HG03135 (cell line): Measurements from ENCODE around the gene TVP23C.
"Not testable (repeated sequence)": the region's sequence is repeated elsewhere in the genome, so short reads cannot be mapped to it uniquely, and the experiment has no call there.

Experiments
- ATAC-seq: cut with Tn5 transposase; IDR thresholded peaks from one replicate; pipeline ENCODE4 v1.9.1; 2021; ENCODE audit warnings: mild to moderate bottlenecking, moderate library complexity; ENCODE audit not compliant: unreplicated experiment

TVP23C gene

DNA sequence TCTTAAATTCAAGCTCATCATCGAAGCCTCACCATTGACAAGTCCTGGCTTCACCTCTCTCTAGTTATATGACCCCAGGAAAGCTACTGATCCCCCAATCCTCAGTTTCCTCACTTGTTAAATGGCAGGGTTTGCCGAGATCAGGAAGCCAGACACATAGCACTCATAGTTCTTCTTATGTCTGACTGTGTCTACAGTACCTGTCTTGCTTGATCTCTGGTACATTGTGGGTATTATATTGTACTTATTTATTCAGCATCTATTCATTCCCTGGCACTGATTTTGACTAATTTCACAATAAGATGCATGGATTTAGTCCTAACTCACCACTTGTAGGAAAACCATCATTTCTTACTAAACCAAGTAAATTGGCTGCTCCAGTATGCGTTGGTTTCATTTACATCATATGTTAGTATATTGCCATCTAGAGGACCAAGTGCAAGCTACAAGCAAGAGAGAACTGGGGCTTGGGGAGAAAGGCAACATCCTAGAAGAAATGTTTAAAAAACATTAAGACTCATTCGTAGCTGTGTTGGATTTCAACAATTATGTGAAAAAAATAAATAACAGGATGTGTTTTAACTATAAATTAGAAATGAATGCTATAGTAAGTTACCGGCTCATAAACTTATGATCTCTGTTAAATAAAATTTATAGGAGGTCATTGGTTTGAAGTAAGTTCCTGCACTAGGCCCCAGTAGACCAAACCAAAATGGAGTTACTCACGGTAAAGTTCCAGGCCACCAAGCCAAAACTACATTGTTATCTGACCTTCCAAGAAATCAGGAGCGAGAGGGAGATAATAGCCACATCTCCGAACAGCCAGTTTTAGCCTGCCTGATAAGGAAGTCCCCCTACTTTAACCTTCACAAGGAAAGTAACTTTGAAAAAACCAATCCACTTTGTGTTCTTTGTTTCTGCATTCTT, 36.7 kb downstream of the TVP23C start:
- not testable (repeated sequence) for ATAC-seq

DNA sequence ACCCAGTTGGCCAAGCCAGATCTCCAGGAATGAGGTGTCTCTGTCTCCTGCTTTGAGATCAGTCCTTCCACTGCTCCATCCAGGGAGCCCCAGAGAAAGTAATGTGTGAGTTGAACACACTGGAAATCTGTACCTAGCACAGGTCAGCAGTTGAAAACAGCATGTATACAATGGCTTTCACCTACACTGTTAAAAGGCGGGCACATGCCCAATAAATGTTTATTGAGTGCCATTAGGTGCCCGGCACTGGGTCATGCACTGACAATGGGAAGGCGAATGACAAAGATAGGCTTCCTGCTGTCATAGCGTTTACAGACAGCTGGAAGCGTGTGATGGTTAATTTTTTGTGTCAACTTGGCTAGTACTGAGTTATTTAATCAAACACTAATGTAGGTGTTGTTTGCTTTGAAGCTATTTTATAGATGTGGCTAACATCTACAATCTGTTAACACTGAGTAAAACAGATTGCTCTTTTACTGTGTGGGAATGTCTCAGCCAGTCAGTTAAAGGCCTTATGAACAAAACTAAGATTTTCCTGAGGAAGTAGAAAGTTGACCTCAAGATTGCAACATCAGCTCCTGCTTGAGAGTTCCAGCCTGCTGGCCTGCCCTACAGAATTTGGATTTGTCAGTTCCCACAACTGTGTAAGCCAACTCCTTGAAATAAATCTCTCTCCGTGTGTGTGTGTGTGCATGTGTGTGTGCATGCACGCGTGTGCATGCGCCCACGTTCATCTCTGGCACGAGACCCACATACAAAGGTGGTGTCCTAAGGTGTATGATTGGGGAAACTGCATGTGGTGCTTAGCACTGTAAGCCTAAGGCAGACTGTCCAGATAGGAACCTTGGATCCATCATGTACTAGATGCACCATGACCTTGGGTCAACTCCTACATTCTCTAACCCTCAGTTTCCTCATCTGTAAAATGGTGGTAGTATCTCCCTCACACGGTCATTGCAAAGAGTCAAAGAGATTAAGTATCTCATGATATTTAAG, 38.0 kb downstream of the TVP23C start:
- ATAC-seq, result not testable (repeated sequence)

DNA sequence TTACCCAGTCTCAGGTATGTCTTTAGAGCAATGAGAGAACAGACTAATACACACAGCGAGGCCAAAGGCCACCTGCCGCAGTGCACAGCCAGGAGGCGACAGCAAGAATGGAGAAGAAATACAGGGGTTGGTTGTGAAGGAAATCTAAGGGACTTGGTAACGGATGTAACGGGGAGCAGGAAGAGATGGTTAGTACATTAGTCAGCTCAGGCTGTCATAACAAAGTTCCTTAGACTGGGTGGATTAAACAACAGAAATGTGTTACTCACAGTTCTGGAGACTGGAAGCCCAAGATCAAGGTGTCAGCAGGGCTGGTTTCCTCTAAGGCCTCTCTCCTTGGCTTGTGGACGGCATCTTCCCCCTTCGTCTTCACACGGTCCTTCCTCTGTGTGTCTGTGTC, 47.1 kb downstream of the TVP23C start:
- no peak for ATAC-seq

DNA sequence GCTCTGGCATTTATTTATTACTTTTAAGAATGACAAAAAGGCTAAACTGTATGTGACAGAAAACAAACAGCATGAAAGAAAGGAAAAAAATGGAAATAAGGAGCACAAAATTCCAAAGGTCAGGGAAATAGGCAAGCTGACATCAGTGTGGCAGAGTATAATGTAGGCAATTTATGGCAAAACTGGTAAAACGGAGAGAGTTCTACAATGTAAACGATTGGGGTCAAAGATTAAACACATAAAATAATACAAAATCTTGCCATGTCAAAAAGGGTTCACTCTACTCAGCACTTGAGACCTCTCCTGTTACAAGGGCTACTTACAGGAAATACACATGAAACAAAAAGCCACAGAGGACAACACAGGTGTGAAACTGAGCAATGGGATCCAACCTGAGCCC, 48.8 kb downstream of the TVP23C start:
- no peak for ATAC-seq

DNA sequence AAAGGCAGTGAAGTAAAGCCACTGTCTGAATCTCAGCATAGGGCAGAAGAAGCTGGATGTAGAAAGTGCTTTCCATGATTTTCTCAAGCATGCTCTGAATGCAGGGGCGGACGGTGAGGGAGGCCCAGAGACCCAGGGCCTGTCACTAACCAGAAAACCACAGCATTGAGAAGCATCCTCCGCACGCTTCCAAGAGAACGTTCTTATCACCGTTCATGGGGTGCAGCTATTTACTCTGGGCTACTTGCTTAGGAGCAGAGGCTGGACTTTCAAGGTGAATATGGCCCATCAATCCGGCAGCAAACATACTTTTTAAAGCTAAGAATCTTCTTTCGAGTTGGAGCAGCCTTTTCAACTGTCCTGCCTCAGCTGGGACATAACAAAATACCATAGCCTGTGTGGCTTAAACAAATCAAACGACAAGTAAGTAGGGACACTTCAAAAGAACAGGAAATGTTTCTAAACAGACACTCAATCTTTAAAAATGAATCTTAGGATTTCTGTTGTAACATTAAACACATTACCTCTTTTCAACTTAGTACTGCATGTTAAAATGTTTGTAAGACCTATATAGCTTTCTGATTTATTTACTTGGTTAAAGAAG, 49.3 kb downstream of the TVP23C start:
- no peak for ATAC-seq

DNA sequence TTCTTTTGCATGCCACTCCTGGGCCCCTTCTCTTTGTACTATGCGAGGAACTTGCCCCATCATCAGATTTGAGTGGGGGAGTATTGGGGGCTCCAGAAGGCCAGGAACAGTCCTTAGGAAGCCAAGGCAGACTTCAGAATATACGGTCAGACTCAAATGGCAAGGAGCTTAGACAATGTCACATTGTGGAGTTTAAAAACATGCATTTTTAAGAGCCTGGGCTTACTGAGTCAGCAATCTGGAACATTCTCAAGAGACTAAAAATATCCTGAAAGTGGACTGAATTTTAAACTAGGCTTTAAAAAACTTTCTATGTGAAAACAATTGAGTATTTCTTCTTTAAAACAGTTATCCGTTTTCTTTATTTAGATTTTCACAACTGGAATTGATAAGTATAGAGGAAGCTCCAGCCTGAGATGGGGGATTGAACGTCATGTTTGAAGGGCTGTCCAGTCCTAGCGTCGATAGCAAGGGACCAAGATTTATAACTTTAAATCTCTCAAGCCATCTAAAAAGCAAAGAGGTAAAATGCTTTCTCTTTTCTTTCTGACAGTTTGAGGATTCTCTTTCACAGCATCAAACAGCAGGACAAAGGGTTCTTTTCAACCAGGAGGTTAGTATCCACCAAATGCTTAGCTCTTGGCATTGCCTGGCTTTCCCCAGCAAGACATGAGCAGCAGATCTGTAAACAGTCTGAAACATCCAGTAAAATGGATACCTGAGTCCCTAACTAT, 50.1 kb downstream of the TVP23C start:
- no peak for ATAC-seq

DNA sequence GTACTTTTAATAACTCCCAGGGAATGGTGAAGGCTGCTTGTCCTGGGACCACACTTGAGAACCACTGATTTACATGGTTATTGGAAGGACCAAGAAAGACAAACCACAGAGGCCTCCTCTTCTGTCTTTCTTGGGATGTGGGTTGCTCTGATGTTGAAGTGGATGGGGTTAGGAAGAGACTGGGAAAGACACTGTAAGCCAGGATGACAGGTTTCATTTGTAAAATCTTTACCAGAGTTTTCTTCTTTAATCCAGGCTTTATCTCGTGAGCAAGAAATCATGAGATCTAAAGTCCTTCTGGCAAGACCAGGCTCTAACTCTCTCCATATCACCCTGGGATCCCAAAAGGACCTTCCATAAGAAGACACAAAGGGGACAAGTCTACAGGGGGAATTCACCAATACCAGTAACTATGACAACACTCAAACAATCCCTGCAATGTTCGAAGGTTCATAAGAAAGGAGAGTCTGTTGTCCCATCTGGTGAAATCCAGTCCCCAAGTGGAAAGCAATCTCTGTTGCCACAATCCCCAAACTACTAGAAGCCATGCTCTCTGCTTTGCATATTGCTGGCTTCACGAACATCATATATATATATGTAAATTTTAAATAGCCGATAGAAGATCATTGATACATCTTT, 51.1 kb downstream of the TVP23C start:
- ATAC-seq, result no peak

DNA sequence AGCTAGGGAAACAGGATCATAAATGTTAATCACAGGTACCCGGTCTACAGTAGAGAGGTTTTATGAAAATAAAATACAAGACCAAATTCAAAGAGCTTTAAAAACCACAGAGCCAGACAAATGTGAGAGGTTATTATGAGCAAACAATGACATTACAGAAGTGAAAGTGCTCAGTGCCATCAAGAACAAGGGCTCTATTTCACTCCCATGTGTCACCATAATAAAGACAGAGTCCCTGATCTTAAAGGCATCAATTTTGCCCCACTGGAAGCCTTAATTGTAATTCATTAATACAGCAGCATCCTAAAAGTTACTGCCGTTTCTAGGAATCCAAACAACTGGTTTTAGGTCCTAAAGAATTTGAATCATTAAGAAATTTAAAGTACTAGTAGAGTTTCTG, 52.1 kb downstream of the TVP23C start:
- no peak for ATAC-seq

DNA sequence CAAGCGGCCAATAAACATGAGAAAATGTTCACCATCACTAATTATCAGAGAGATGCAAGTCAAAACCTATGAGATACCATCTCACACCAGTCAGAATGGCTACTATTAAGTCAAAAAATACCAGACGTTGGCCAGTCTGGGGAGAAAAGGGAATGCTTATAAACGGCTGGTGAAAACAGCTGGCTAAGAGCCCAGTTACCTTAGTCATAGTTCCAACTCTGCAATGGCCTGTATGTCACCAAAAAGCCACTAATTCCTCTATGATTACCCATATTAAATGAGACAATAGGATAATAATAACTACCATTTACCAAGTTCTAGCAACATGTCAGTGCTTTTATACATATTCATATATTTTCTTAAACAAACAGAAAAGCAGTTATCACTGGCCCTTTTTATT, 52.9 kb downstream of the TVP23C start:
- no peak for ATAC-seq

DNA sequence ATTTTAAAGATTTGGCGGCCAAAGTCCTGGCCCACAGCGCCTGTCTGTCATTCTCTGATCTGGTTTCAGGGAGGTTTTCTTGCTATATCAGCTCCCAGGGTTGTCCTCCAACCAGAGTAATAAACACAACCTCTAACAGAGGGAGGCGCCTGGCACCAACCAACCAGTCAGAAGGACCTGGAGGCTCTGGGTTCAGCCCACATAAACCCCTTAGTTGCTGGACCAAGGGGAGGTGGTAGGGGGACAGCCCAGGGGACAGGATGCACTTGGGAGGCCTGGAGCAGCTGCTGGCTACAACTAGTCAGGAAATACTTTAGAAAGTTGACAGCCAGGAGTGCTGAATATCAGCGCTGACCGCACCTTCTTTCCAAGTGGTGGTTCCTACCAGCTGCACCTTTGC, 54.2 kb downstream of the TVP23C start:
- ATAC-seq, result no peak

DNA sequence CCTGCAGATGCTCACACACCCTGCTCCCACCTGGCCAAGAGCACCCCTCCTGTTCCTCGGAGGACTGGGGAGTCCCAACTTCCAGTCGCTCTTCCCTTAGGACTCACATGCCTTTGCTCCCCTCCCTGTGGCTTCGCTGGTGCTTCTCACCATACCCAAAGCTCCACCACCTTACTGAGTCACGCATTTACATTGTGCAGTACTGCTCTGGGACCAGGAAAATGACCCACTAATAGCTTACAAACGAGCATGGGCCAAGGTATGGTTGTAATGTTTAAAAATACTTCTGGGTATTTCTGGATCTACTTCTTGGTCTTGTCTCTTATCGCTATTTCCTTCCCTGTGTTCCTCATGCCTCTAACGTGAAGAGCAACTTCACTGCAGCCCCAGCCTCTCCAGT, 54.8 kb downstream of the TVP23C start:
- ATAC-seq, result no peak

DNA sequence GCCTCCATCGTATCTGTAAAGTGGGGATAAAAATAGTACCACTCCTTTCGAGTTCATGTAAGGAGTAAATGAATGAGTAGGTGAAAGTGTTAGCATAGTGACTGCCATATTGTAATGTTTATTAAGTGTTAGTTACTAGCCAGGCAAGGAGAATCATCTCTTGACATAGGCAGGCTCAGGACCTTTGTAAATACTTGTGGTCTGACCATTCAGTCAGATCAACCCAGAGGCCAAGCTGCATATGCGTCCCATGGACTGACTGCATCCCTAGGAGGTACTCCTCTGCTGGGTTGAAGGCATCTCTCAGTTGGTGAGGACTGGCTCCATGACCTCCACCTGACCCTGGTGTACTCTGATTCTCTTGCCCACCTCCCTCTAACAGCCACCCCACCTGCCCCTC, 55.4 kb downstream of the TVP23C start:
- ATAC-seq, result no peak

DNA sequence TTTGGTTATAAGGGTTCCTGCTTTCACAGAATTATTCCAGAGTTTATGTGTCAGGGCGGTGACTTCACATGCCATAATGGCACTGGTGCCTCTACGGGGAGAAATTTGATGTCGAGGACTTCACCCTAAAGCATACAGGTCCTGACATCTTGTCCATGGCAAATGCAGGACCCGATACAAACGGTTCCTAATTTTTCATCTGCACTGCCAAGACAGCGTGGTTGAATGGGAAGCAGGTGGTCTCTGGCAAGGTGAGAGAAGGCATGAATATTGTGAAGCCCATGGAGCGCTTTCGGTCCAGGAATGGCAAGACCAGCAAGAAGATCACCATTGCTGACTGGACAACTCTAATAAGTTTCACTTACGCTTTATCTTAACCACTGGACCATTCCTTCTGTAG, 56.3 kb downstream of the TVP23C start:
- ATAC-seq, result no peak

DNA sequence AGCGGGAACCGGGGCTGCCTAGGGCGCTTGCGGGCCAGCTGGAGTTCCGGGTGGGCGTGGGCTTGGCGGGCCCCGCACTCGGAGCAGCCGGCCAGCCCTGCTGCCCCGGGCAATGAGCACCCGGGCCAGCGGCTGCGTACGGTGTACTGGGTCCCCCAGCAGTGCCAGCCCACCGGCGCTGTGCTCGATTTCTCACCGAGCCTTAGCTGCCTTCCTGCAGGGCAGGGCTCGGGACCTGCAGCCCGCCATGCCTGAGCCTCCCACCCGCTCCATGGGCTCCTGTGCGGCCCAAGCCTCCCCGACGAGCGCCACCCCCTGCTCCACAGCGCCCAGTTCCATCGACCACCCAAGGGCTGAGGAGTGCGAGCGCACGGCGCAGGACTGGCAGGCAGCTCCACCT, 57.6 kb downstream of the TVP23C start:
- ATAC-seq, result not testable (repeated sequence)

DNA sequence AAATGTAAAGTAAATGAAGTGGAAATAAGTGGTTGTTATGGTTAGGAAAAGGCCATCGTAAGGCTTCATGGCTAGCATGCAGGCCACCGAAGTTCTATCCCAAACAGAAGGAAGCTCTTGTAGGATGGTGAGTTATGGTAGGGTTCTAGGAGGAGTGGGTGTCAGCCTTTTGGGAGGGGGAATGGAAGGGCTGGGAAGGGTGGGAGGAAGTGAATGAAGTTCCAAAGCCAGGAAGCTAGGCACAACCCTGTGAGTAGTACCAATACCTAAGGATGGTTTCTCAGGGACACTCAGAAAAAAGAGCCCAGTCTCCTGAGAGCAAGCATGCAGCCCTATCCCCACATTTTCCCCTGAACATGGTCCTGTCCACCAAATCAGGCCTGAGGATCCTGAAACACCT, 59.6 kb downstream of the TVP23C start:
- no peak for ATAC-seq

DNA sequence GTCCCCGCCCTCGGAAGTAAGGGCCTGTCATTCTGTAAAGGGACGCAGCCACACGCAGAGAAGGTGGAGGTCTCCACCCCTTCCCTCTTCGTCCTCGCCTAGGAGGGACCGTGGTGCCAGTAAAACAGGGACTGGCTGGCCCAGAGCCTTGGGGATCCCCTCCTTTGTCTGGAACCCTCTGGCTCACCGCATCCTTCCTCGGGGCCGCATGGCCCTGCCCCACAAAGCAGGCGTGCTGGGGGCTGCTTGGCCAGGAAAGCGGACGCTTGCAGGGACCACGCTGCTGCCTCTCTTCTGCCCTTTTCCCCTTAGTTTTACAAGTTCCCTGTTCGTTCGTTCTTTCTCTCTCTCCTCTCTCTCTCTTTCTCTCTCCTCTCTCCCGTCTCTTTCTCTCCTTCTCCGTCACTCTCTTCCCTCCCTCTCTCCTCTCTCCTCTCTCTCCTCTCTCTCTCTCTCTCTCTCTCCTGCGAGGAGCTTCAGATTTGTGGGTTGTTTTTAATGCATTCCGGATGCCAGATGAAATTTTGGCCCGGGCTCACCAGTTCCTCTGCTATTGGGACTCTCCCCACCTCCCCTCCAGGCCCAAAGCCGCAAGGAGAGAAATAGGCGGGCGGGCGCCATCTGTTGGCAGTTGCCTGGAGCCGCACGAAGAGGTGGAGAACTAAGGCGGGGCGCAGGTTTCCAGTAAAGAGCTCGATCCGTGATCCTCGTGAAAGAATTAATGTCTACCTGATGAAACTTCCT, 60.7 kb downstream of the TVP23C start:
- ATAC-seq, result peak; percentile 87

DNA sequence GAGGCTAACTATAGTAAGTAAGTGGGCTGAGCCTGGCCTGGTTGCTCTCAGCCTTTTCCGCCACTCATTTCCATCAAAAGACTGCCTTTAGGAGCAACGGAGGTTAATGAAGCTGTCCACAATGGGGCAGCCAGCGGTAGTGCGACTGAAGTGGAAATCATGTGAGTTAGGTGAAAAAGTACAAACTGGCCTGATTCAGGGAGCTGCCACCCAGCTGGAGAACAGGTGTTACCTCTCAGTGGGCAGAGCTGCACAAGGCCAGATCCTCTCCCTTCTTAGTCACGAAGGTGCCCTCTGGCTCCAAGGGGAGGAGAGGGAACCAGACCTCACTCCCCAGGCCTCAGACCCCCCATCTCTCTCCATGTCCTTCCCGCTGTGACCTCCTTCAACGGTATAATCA, 61.5 kb downstream of the TVP23C start:
- ATAC-seq, result no peak

DNA sequence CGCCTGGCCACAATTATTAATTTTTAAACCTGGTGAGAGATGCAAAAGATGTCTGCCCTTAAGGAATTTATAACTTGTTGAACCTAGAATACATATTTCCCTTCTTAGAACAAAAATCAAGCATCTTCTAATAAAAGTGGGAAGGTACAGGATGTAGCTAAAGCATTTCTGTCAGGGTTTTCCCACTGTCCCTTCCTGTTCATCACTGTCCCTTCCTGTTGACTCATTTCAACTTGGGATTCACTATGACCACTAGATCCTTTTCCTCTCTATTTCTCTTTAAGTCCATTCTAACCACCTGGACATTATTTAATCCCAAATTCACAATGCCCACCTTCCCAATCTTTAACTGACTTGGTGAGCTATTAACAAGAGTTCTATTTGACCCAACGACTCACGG, 62.0 kb downstream of the TVP23C start:
- no peak for ATAC-seq

DNA sequence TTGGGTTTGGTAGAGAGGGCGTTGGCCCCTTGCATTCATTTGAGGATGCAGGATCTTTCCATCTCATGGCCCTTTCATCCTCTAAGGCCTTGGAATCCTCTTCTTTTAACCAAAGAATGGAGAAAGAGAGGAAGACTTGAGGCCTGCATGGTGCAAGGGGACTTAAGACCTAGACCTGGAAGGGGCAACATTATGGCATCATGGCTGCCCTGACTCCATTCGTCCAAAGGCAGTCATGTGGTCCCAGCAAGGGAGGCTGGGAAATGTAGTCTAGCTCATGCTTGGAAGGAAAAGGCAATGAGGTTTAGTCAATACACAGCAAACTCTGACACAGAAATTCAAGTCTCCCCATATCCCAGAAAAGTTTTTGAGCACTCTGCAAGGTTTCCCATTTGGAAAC, 65.2 kb downstream of the TVP23C start:
- ATAC-seq, result no peak
